Kidney (tissue), 14 donors: ENCODE data around the gene MXI1. TPM values are rescaled to one million over a fixed set of nuclear protein-coding genes. Genes with fewer than 3 reads are reported as not detected.

Experiments
- DNase-seq, 5 donors: peaks; one replicate each; pipeline ENCODE4 v3.0.0-alpha.2; 2013 to 2020
- FAIRE-seq: peaks from 2 replicates; lab custom pipeline; 2012; peaks lifted over from hg19 to GRCh38; lab: Jason Lieb, UNC
- H3K27ac ChIP-seq, 2 donors: one replicate each; pipeline ENCODE4 v1.7.0; 2013; ENCODE audit warnings: low read depth in 2 of 2, low read length in 2 of 2, inconsistent platforms in 1 of 2
- H3K27me3 ChIP-seq: one replicate; pipeline ENCODE4 v1.7.1; 2013; ENCODE audit warnings: low read length, inconsistent platforms; ENCODE audit not compliant: control insufficient read depth, insufficient read depth
- H3K36me3 ChIP-seq, 3 donors: one replicate each; pipeline versions ENCODE4 v1.7.0 to v1.7.1; 2013; ENCODE audit warnings: low read length in 3 of 3, control low read depth in 1 of 3, inconsistent platforms in 1 of 3; ENCODE audit not compliant: insufficient read depth in 3 of 3, control insufficient read depth in 2 of 3
- H3K4me1 ChIP-seq, 3 donors: one replicate each; pipeline versions ENCODE4 v1.7.0 to v1.7.1; 2013; ENCODE audit warnings: low read length in 3 of 3, inconsistent platforms in 1 of 3, low read depth in 1 of 3; ENCODE audit not compliant: control insufficient read depth in 2 of 3, insufficient read depth in 2 of 3
- H3K4me3 ChIP-seq, 3 donors: one replicate each; pipeline versions ENCODE4 v1.7.0 to v1.8.1; 2013; ENCODE audit warnings: low read length in 3 of 3, control low read depth in 1 of 3, inconsistent platforms in 1 of 3
- H3K9ac ChIP-seq, 3 donors: one replicate each; pipeline versions ENCODE4 v1.7.0 to v1.7.1; 2013; ENCODE audit warnings: low read length in 3 of 3, control low read depth in 1 of 3, inconsistent platforms in 1 of 3
- H3K9me3 ChIP-seq, 3 donors: one replicate each; pipeline versions ENCODE4 v1.7.0 to v1.7.1; 2013; ENCODE audit warnings: low read length in 3 of 3, control low read depth in 1 of 3, inconsistent platforms in 1 of 3; ENCODE audit not compliant: control insufficient read depth in 2 of 3, insufficient read depth in 1 of 3
- intact Hi-C: fragments of 100-400 bp; cut with DNase I; formaldehyde crosslinking; loops from one replicate; pipeline ENCODE4 v1.11.1; 2022
- polyA plus RNA-seq: library from polyadenylated mRNA; stranded (reverse); fragments of 350-450 nt; fragmentation: Illumina TruSeq; extraction: RNeasy Lipid Tissue Mini Kit (QIAGEN cat#74804); gene quantifications from one replicate; pipeline ENCODE4 v1.2.3, GENCODE V29; 2014; ENCODE audit warnings: low read depth, low replicate concordance; ENCODE audit not compliant: insufficient read depth
- total RNA-seq: library from RNA; stranded (reverse); fragmentation: NEBNext Ultra II Directional; extraction: Animal tissue kit (Norgen Biotek cat#: 25700); gene quantifications from one replicate; pipeline ENCODE4 v1.2.1, GENCODE V29; 2021
- TF ChIP-seq, protein P1 (sequence below): IDR thresholded peaks from 3 replicates; pipeline ENCODE4 v1.5.1; 2012; ENCODE audit warnings: mild to moderate bottlenecking, moderate library complexity, borderline replicate concordance; ENCODE audit not compliant: insufficient read depth; ENCODE audit errors: extremely low read depth
- donor health status: control.
- donor health status: control.
- donor health status: control.
- donor health status: control.
- donor health status: control.
- donor health status: DM: yes; HTN: yes; CAD: no.
- donor health status: Normal renal cell carcinoma (clear cell type).

MXI1 gene
- total and polyA plus RNA-seq, 2 donors from 2014 or later = 27.6 to 29.0 TPM

DNA sequence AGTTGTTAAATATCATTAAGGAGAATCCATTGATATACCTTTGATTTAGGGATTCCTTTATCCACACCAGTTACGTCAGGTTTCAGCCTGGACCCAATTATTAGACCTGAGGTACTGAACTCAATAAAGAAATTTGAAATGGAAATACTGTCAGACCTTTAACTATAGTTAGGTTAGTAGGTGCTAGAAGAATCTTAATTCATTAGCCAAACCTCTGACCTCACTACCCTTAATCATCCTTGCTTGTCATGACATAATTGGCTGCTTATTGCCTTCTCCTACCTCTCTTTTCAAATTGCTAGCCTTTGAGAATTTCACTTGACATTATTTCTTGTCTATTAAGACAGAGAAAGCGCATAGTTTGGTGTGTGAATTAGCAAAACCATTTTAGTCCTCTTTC lies 70.2 kb downstream of the MXI1 start:
- FAIRE-seq (no peak), DNase-seq (no peak)
- Histone ChIP-seq H3K27me3 (no peaks in the 10 kb centered on the region), H3K9ac (no peak overlapping the region), H3K4me3 (no peak overlapping the region), H3K27ac (no peak overlapping the region), H3K4me1 (peaks cover 0 to 3% (median 0%) of the 10 kb centered on the region in 3 donors), H3K9me3 (no peaks in the 10 kb centered on the region), H3K36me3 (peaks cover 0 to 2% (median 0%) of the 10 kb centered on the region in 3 donors)
- TF ChIP-seq, protein P1, sequence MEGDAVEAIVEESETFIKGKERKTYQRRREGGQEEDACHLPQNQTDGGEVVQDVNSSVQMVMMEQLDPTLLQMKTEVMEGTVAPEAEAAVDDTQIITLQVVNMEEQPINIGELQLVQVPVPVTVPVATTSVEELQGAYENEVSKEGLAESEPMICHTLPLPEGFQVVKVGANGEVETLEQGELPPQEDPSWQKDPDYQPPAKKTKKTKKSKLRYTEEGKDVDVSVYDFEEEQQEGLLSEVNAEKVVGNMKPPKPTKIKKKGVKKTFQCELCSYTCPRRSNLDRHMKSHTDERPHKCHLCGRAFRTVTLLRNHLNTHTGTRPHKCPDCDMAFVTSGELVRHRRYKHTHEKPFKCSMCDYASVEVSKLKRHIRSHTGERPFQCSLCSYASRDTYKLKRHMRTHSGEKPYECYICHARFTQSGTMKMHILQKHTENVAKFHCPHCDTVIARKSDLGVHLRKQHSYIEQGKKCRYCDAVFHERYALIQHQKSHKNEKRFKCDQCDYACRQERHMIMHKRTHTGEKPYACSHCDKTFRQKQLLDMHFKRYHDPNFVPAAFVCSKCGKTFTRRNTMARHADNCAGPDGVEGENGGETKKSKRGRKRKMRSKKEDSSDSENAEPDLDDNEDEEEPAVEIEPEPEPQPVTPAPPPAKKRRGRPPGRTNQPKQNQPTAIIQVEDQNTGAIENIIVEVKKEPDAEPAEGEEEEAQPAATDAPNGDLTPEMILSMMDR = no peak
- intact Hi-C loops = no loop called here

DNA sequence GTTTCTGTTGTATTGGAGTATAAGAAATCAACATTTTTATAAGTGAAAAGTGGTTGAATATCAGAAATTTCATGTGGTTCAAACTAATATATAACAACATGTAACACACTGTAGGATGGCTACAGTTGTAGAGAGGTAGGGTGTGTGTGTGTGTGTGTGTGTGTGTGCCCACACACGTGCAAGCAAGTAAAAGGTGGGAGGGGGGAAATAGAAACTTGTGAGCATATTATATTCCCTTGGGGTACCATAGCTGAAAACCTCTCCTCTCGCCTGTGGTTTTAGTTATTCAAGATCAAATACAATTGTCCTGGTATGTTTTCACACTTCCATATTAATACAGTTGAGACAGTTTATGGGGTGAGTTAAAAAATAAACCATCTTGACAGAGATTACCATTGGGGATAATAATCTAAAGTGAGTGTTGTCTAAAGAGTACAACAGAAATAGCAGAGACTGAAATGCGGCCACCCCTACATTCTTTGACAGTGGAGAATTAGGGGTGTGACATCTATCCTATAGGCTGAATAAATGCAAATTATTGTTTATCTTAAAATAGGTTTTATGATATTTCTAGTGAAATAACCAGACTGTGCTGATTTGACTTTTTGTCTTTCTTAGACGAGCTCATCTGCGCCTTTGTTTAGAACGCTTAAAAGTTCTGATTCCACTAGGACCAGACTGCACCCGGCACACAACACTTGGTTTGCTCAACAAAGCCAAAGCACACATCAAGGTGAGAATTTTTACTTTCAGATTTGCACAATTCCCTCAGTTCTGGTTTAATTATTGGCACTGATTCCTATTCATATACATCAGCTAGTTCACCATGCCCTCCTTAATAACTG lies 71.4 kb downstream of the MXI1 start:
- intact Hi-C loops = no loop called here
- peak overlapping the region in 1 of 2 donors; percentile 1 for H3K27ac ChIP-seq
- H3K27me3 ChIP-seq = no peaks in the 10 kb centered on the region
- TF ChIP-seq, protein P1 = no peak
- peaks cover 0 to 2% (median 0%) of the 10 kb centered on the region in 3 donors for H3K36me3 ChIP-seq
- DNase-seq (no peak), FAIRE-seq (no peak)
- peak overlapping the region in 1 of 3 donors; percentile 28 for H3K9ac ChIP-seq
- no peaks in the 10 kb centered on the region for H3K4me1 ChIP-seq
- H3K9me3 ChIP-seq = no peaks in the 10 kb centered on the region
- H3K4me3 ChIP-seq = peak overlapping the region in 2 of 3 donors; percentile 10 to 22

DNA sequence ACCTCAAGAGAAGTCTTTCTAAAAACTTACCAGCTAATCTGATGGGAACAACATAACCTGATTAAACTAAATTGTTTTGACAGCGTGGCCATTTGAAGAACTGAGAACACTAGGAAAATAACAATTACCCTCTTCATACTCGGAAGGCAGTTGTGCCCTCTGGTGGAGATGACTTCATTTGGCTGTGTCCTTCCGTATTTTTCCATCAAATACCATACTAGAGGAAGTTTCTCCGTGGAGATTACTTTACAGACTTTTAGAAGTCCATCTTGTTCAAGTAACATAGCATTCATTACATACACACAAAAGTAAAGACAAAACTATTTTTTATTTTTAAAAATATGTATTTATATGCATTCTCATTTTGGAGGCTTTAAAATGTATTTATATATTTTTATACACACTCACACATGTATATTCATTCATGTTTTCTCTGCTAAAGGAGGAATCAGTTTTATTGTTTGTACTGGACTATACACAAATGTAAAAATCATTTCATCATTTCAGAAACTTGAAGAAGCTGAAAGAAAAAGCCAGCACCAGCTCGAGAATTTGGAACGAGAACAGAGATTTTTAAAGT lies 72.1 kb downstream of the MXI1 start:
- Histone ChIP-seq H3K4me3 (peak overlapping the region in 2 of 3 donors; percentile 10 to 22), H3K36me3 (peaks cover 0 to 2% (median 0%) of the 10 kb centered on the region in 3 donors), H3K27ac (no peak overlapping the region), H3K9ac (peak overlapping the region in 1 of 3 donors; percentile 28), H3K4me1 (no peaks in the 10 kb centered on the region), H3K27me3 (no peaks in the 10 kb centered on the region), H3K9me3 (no peaks in the 10 kb centered on the region)
- DNase-seq (peak in 4 of 5 donors; percentile 42 to 88 (median 72)), FAIRE-seq (peak; percentile 98)
- intact Hi-C loops = no loop called here
- TF ChIP-seq, protein P1 = peak; percentile 85
